ENCODE results near the gene FARS2. TPM values are rescaled to one million over a fixed set of nuclear protein-coding genes. Genes with fewer than 3 reads are reported as not detected.
A peak's percentile ranks its signal among the peaks of the same experiment; 100 is the strongest.

FARS2 gene
- polyA plus RNA-seq, 1 experiment, result 17.9 TPM

DNA sequence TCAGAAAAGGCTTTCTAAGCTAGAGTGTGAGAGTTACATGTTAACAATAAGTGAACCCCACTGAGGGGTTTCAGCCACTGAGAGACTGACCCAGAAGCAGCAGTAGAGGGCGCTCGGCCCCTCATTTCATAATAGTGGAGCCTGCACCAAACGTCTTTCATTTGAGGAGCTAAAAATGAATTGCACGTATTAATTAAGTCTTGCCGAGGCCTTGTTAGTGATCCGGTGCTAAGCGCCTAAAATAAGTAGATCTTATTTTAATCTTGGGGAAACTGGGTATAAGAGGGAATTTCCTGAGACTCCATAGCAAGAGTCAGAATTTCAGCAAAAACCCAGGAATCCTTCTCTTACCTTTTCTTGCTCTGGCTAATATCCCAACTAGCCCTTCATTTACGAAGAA lies 209.7 kb downstream of the FARS2 start:
- POLR2A ChIA-PET, result no interaction called here
- Histone ChIP-seq H3K27me3 (ENCODE audit: control insufficient read depth, insufficient read depth, low read length) (no peaks in the 10 kb centered on the region), H3K4me3 (ENCODE audit: low read depth, low read length) (no peak overlapping the region), H3K36me3 (ENCODE audit: control insufficient read depth, insufficient read depth, low read length) (no peaks in the 10 kb centered on the region)
- TF ChIP-seq CTCF (IDR thresholded peaks at IDR 0.05; ENCODE audit: insufficient read depth, low read depth, low read length), result peak; percentile 95
- no peak for DNase-seq (ENCODE audit: low read depth)
- CTCF ChIA-PET, result interaction anchor here (0.6 to 3.1 kb wide), 38 partner anchors 9 to 1076 kb away, joined by 3 to 30 read pairs (median 3); no protein-coding TSS in a partner anchor

DNA sequence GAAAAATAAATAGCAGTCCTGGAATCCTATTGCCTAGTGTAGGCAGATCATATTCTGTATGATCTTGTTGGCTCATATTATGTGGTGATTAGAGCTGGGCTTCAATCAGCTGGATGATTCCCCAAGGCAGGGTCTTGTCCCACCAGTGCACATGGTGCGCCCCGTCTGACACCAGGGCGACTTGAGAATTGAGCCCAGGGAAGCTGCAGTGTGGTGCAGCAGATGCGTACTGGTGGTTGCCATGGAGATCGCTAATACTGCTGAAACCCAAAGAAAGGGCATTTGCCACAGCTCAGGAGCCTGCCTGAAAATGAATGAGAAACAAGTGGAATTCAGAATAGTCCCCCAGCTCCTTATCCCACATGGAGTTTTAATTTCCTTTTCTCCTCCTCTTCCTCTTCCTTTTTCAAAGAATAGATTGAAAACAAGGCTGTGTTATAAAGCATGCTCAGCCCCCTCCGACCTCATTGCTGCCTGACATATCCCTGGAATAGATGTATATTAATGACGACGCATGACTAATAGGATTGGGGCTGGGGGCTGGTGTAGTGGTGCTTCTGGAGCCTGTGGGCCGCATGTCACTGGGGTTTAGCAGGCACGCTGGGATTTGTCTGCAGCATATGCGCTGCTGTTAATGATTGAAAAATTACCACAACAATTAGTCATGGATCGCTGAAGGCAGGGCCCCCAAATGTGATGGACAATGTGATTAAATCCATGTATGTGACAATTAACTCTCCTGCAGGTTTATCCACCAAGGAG lies 210.5 kb downstream of the FARS2 start:
- Histone ChIP-seq H3K4me3 (ENCODE audit: low read depth, low read length) (no peak overlapping the region), H3K27me3 (ENCODE audit: control insufficient read depth, insufficient read depth, low read length) (no peaks in the 10 kb centered on the region), H3K36me3 (ENCODE audit: control insufficient read depth, insufficient read depth, low read length) (no peaks in the 10 kb centered on the region)
- TF ChIP-seq CTCF (IDR thresholded peaks at IDR 0.05; ENCODE audit: insufficient read depth, low read depth, low read length), result no peak
- CTCF ChIA-PET, result interaction anchor here (0.6 to 3.1 kb wide), 38 partner anchors 8 to 1075 kb away, joined by 3 to 30 read pairs (median 3); no protein-coding TSS in a partner anchor
- no peak for DNase-seq (ENCODE audit: low read depth)
- POLR2A ChIA-PET, result no interaction called here

- CTCF ChIA-PET, result interaction anchor here (1.5 kb wide), 1 partner anchor 8 kb away, joined by 3 read pairs; no protein-coding TSS in a partner anchor
- no peak for DNase-seq (ENCODE audit: low read depth)
- no peaks in the 10 kb centered on the region for H3K27me3 ChIP-seq (ENCODE audit: control insufficient read depth, insufficient read depth, low read length)
- H3K36me3 ChIP-seq (ENCODE audit: control insufficient read depth, insufficient read depth, low read length), result no peaks in the 10 kb centered on the region
- TF ChIP-seq CTCF (IDR thresholded peaks at IDR 0.05; ENCODE audit: insufficient read depth, low read depth, low read length), result no peak
- POLR2A ChIA-PET, result no interaction called here
- no peak overlapping the region for H3K4me3 ChIP-seq (ENCODE audit: low read depth, low read length)
Observed at GRCh38 chr6:5472571-5472970, 211.3 kb downstream of the FARS2 start.

- CTCF ChIA-PET, result no interaction called here
Observed at GRCh38 chr6:5475779-5476178, 214.5 kb downstream of the FARS2 start.

GRCh38 chr6:5478380-5478779 lies 217.1 kb downstream of the FARS2 start:
- Histone ChIP-seq H3K36me3 (ENCODE audit: control insufficient read depth, insufficient read depth, low read length) (no peaks in the 10 kb centered on the region), H3K4me3 (ENCODE audit: low read depth, low read length) (no peak overlapping the region), H3K27me3 (ENCODE audit: control insufficient read depth, insufficient read depth, low read length) (no peaks in the 10 kb centered on the region)
- no peak for TF ChIP-seq CTCF (IDR thresholded peaks at IDR 0.05; ENCODE audit: insufficient read depth, low read depth, low read length)
- POLR2A ChIA-PET, result no interaction called here
- CTCF ChIA-PET, result no interaction called here
- no peak for DNase-seq (ENCODE audit: low read depth)

More at GRCh38 chr6:5475779-5476178, 214.5 kb downstream of the FARS2 start:
- Histone ChIP-seq H3K4me3 (ENCODE audit: low read depth, low read length) (no peak overlapping the region), H3K36me3 (ENCODE audit: control insufficient read depth, insufficient read depth, low read length) (no peaks in the 10 kb centered on the region), H3K27me3 (ENCODE audit: control insufficient read depth, insufficient read depth, low read length) (no peaks in the 10 kb centered on the region)
- no peak for TF ChIP-seq CTCF (IDR thresholded peaks at IDR 0.05; ENCODE audit: insufficient read depth, low read depth, low read length)
- DNase-seq (ENCODE audit: low read depth), result no peak
- POLR2A ChIA-PET, result no interaction called here
